Hematopoietic multipotent progenitor cell treated with erythropoietin and hydrocortisone succinate and interleukin-3 and kit ligand, for 15 days (in vitro differentiated cells): ENCODE data around the gene TXN2.

Experiments
- DNase-seq: peaks from one replicate; pipeline ENCODE4 v3.0.0-alpha.2; 2015; ENCODE audit warnings: low spot score

Gene TXN2

GRCh38 chr22:36486619-36487384 is 5.4 kb upstream of the TXN2 start:
- peak; percentile 62 for DNase-seq

DNA sequence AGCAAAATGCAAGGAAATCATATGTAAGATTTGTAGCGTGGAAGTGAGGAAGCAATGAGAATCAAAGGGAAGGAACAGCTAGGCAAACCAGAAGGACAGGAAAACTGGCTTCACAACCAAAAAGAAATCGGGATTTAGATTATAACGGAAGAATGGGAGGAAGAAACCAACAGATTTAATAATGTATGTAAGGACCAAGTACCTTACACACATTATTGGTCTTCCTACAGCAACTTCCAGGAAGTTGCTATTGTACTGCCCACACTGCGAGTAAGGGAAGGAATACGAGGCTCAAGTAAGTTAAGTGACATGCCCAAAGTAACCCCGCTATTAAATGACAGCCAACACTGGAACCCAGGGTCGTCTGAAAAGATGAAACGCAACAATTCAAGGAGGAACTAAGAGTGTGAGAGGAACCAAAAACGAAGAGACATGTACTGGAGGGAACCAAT is 473 bp downstream of the TXN2 start:
- no peak for DNase-seq

- peak; percentile 57 for DNase-seq
Observed at GRCh38 chr22:36478966-36479365, 2.5 kb downstream of the TXN2 start.

DNA sequence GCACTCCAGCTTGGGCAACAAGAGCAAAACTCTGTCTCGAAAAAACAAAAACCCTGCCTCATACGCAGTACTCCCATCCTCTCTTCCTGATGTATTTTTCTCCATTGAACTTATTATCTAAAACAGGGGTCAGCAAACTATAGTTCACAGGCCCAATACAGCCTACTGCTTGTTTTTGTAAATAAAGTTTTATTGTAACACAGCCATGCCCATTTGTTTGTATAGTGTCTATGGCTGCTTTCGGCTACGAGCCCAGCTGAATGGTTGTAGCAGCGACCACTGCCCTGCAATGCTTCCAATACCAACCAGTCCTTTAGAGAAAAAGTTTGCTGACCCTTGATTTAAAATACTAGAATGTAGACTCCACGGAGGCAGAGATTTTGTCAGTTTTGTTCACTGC is 6.1 kb downstream of the TXN2 start:
- DNase-seq = no peak

GRCh38 chr22:36472689-36473088 is 8.8 kb downstream of the TXN2 start:
- DNase-seq = no peak

- DNase-seq = no peak
Observed at GRCh38 chr22:36471341-36471821, 10.1 kb downstream of the TXN2 start.

GRCh38 chr22:36470994-36471331 is 10.5 kb downstream of the TXN2 start:
- DNase-seq = no peak

GRCh38 chr22:36470162-36470993 is 11.1 kb downstream of the TXN2 start:
- DNase-seq = peak; percentile 89

- no peak for DNase-seq
Observed at GRCh38 chr22:36469094-36469710, 12.2 kb downstream of the TXN2 start.

DNA sequence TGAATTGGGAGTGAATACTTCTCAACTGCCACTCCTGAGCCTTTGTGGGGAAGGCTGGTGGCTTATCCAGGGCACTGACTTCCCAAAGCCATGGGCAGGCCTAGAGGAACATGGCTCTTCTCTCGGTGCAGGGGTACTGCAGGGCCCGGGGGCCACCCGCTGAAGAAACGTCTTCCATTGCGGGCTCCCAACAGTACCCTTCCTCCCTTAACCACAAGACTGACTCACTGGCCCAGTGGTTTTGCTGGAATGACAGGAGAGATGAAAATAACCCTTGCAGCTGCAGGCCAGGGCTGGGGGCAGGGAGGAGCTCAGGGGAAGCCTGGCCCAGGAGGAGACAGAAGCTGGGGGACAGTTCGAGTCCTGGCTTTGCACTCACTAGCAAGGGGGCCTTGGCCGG is 13.5 kb downstream of the TXN2 start:
- no peak for DNase-seq

DNA sequence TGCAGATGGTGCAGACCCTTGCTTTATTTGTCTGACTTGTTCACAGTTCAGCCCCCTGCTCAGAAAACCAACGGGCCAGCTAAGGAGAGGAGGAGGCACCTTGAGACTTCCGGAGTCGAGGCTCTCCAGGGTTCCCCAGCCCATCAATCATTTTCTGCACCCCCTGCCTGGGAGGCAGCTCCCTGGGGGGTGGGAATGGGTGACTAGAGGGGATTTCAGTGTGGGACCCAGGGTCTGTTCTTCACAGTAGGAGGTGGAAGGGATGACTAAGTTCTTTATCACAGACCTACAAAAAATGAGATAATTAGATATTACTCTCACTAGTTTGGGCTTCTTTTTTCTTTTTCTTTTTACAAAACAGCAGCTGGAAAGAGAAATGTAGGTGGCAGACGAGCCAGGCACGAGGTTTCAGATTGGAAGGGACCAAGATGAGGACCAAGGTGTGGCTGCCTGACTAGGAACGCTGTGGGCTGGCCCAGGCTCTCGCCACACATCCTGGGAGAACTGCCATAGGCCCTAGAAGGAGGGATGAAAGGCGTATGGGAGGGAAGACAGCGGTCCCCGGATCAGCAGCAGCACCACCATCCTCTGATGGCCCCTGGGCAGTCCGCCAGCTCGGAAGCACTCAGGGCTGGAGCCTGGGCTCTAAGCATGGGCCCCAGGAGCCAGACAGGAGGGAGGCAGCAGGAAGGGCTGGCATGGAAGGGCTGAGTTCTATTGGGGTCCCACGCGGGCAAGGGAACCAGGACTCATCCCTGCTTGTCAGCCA is 14.2 kb downstream of the TXN2 start:
- no peak for DNase-seq

- no peak for DNase-seq
Observed at GRCh38 chr22:36466258-36466657, 15.2 kb downstream of the TXN2 start.

GRCh38 chr22:36465232-36466021 is 16.0 kb downstream of the TXN2 start:
- DNase-seq = no peak

GRCh38 chr22:36464715-36465231 is 16.7 kb downstream of the TXN2 start:
- no peak for DNase-seq

GRCh38 chr22:36463783-36464184 is 17.7 kb downstream of the TXN2 start:
- no peak for DNase-seq

DNA sequence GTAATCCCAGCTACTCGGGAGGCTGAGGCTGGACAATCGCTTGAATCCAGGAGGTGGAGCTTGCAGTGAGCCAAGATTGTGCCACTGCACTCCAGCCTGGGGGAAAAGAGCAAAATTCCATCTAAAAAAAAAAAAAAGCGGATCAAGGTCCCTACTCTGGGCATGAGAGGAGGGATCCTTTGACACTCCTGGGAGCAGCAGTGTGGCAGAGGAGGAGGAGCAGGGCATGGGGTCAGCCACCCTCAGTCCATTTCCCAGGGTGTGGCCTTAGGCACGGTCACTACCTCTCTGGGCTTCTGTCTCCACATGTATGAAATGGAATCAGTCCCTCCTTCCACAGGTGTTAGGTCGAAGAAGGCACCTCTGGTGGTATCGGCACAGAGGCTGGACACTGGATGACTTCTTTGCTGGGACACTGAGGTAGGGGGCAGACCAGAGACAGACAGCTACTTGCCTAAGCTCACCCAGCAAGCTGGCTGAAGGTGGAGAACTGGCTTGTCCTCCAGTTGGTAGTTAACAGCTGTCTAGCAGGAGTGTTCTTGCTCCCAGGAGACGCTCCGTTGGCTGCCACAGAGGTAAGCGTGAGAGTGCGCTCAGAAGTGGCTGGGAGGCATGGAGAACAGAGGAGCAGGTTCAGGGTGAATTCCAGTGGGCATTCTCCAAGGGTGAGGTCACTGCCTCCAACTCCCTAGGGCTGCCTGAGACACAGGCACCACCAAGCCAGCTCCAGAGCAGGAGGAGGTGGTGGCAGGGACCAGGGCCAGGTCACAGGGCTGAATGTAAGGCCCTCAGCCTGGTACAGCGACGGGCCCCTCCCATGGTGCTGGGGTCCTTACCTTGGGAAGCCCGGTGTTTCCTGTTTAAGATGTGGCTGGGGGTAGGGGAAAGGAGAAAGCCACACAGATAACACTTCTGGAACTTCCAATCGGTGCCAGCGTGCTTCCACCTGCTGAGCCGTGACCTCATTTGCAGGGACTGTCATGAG is 19.5 kb downstream of the TXN2 start:
- no peak for DNase-seq

DNA sequence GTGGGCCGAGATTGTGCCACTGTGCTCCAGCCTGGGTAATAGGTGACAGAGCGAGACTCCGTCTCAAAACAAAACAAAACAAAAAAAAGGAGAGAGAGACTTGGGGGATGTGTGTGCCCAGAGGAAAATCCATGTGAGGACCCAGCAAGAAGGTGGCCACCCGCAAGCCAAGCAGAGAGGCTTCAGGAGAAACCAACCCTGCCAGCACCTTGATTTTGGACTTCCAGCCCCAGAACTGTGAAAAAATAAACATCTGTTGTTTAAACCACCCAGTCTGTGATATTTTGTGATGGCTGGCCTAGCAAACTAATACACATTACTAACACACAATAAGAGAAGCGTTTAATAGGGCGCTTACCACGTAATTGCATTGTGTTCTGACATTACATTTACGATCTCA is 21.2 kb downstream of the TXN2 start:
- no peak for DNase-seq

- no peak for DNase-seq
Observed at GRCh38 chr22:36457688-36458450, 23.6 kb downstream of the TXN2 start.

DNA sequence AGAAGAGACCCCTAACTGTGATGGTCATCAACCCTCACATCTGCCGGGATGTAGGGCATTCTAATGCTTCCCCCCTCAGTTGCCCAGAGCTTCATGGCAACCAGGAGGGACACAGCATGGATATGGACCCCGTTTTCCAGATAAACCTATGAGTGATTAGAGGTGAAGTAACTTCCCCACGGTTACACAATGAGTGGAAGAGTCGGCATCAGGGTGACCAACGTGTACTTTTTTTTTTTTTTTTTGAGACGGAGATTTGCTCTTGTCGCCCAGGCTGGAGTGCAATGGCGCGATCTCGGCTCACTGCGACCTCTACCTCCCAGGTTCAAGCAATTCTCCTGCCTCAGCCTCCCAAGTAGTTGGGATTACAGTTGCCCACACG is 25.0 kb downstream of the TXN2 start:
- DNase-seq = no peak
